Measurements from ENCODE around the gene CLTA. TPM values are rescaled to one million over a fixed set of nuclear protein-coding genes. Genes with fewer than 3 reads are reported as not detected.
A peak's percentile ranks its signal among the peaks of the same experiment; 100 is the strongest.
"Not testable (repeated sequence)": the region's sequence is repeated elsewhere in the genome, so short reads cannot be mapped to it uniquely, and the experiment has no call there.

The CLTA gene
- total RNA-seq, 2 donors from 2014 or later: 69.3 to 166 TPM

DNA sequence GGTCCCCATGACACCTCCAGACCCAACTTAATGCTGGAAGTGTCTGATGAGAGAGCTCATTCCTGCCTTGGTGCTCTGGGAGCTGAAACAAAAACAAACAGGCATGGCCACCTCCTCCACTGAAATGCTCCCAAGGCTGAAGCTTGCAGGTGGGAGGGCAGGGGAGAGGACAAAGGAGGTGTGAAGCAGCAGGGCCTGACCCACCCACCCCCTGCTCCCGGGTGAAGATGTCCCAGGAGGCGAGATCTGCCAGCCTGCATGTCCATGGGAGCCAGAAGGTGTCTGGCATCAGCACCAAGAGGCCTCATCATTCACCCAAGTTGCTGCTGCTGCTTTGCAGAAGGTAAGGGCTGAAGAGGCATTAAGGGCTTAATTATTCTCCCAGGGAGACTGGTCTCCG lies 25.7 kb upstream of the CLTA start:
- Mint-ChIP-seq H3K4me3 (peak overlapping the region; percentile 74), H3K9me3 (no peaks in the 10 kb centered on the region), H3K36me3 (ENCODE audit: low read depth) (no peaks in the 10 kb centered on the region), H3K27me3 (no peaks in the 10 kb centered on the region), H3K27ac (no peak overlapping the region), H3K4me1 (peaks cover 7% of the 10 kb centered on the region)
- no peak for ATAC-seq (replicated peaks)

DNA sequence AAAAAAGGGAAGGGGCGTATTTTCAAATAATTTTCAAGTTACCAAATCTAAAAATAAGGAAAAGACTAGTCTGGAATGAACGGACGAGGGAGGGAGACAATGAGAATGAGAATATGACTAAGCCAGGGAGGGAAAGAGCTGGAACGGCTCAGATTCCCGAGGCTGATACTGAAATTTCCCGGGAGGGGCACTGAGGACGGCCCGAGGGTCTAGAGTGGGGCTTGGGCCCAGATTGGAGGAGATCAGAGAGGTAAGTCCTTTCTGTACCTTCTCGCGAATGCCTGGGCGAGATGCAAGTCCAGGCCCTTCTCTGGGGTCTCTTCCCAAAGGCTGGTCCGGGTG lies 24.9 kb upstream of the CLTA start:
- no peak for ATAC-seq (replicated peaks)
- H3K27ac Mint-ChIP-seq: no peak overlapping the region

DNA sequence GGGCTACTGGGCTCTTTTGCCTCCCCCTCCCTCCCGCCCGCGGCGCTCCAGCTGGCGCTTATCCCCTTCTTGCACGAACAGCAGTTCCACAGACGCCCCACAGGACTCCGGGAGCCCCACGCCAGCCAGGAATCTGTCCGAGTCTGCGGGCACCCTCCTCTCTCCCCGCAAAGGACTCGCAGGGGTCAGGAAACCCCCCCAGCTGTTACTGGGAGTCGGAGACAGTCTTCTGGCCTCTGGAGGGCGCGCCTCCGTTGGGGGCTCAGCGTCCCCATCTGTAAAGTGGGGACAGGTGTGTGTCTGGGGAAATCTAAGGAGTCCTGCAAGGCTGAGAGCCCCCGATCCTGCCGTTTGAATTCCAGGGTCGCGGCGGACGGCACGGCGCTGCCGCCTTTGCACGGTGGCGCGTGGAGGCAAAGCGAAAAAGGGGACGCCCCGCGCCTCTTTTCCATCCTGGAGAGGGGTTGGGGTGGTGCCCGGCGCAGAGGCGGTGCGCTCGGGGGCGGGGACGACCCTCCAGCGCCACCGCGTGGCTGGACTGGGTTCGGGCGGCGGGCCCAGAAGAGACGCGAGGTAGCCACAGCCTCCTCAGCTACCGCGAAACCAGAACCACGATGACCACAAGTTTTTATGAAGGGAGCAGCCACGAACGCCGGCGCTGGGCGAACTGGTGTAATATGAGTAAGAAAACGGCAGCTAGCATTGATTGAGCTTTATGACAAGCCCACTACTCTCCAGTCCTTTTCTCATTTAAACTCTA lies 24.4 kb upstream of the CLTA start:
- ATAC-seq (replicated peaks): peak; percentile 97
- Mint-ChIP-seq H3K27ac (no peak overlapping the region), H3K36me3 (ENCODE audit: low read depth) (no peaks in the 10 kb centered on the region), H3K4me3 (peak overlapping the region; percentile 74), H3K4me1 (peaks cover 2% of the 10 kb centered on the region), H3K9me3 (no peaks in the 10 kb centered on the region), H3K27me3 (no peaks in the 10 kb centered on the region)

More for the DNA sequence above, 24.9 kb upstream of the CLTA start:
- no peaks in the 10 kb centered on the region for H3K27me3 Mint-ChIP-seq
- H3K4me3 Mint-ChIP-seq: peak overlapping the region; percentile 74
- H3K36me3 Mint-ChIP-seq (ENCODE audit: low read depth): no peaks in the 10 kb centered on the region
- no peaks in the 10 kb centered on the region for H3K9me3 Mint-ChIP-seq
- H3K4me1 Mint-ChIP-seq: peaks cover 7% of the 10 kb centered on the region

DNA sequence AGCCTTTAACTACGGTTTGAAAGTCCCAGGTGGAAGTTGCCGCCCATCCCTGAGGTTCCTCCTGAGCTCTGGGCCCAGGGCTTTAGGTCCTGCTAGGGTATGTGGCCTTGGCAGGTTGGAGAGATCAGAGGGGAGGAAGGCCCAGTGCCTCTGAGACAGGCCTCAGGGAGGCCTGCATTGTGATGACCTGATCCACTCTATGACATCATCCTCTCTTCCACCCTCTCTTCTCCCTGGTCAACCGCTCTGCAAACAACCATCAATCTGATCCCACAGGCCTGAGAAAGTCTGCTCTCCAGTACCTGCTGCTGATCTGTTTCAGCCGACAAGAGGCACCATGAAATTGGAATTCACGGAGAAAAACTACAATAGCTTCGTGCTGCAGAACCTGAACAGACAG lies 21.6 kb upstream of the CLTA start, which contains the start of gene CCIN:
Gene CCIN (plus strand): TSS at position 223 of the 400 bp plus-strand sequence. CDS start 115 bp downstream, at position 338.
- Mint-ChIP-seq H3K36me3 (ENCODE audit: low read depth) (no peaks in the 10 kb centered on the region), H3K27me3 (no peaks in the 10 kb centered on the region), H3K4me1 (no peaks in the 10 kb centered on the region), H3K27ac (no peak within 1 kb of the TSS), H3K4me3 (no peak within 1 kb of the TSS), H3K9me3 (no peaks in the 10 kb centered on the region)
- no peak for ATAC-seq (replicated peaks)

DNA sequence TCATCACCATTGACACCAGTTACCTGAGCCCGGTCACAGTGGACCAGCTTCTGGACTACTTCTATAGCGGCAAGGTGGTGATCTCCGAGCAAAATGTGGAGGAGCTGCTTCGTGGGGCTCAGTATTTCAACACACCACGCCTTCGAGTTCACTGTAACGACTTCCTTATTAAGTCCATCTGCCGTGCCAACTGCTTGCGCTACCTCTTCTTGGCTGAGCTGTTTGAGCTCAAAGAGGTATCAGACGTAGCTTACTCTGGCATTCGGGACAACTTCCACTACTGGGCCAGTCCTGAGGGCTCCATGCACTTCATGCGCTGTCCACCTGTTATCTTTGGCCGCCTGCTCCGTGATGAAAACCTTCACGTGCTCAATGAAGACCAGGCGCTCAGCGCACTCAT lies 21.0 kb upstream of the CLTA start:
- Mint-ChIP-seq H3K4me3 (no peak overlapping the region), H3K36me3 (ENCODE audit: low read depth) (no peaks in the 10 kb centered on the region), H3K9me3 (no peaks in the 10 kb centered on the region), H3K27ac (no peak overlapping the region), H3K27me3 (no peaks in the 10 kb centered on the region), H3K4me1 (no peaks in the 10 kb centered on the region)
- no peak for ATAC-seq (replicated peaks)

DNA sequence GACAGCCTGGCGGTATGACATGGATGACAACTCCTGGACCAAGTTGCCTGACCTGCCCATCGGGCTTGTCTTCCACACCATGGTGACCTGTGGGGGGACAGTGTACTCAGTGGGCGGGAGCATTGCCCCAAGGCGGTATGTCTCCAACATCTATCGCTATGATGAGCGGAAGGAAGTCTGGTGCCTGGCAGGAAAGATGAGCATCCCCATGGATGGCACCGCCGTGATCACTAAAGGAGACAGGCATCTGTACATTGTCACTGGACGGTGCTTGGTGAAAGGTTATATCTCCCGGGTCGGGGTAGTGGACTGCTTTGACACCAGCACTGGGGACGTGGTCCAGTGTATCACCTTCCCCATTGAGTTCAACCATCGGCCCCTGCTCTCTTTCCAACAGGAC lies 20.2 kb upstream of the CLTA start:
- Mint-ChIP-seq H3K27me3 (peaks cover 4% of the 10 kb centered on the region), H3K36me3 (ENCODE audit: low read depth) (no peaks in the 10 kb centered on the region), H3K9me3 (no peaks in the 10 kb centered on the region), H3K4me1 (no peaks in the 10 kb centered on the region), H3K4me3 (no peak overlapping the region), H3K27ac (no peak overlapping the region)
- ATAC-seq (replicated peaks): no peak

DNA sequence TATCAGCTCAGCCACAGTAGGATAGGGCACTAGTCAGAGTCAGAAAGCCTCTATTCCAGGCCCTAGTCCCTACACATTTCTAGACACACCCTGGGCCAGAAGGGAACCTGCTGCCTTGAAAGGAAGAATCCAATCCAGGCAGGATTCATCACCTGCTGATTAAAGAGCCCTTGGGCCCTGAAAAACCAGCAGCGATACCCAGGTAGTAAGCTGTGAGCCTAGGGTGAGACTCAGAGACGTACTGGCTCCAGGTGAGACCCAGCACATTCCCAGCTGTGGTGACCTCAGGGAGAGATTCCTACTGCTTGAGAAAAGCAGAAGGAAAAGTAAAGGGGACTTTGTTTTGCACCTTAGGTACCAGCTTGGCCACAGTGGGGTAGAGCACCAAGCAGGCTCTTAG lies 16.9 kb upstream of the CLTA start:
- Mint-ChIP-seq H3K36me3 (ENCODE audit: low read depth) (no peaks in the 10 kb centered on the region), H3K4me1 (no peaks in the 10 kb centered on the region), H3K27ac (no peak overlapping the region), H3K9me3 (no peaks in the 10 kb centered on the region), H3K27me3 (peaks cover 4% of the 10 kb centered on the region), H3K4me3 (no peak overlapping the region)
- no peak for ATAC-seq (replicated peaks)

DNA sequence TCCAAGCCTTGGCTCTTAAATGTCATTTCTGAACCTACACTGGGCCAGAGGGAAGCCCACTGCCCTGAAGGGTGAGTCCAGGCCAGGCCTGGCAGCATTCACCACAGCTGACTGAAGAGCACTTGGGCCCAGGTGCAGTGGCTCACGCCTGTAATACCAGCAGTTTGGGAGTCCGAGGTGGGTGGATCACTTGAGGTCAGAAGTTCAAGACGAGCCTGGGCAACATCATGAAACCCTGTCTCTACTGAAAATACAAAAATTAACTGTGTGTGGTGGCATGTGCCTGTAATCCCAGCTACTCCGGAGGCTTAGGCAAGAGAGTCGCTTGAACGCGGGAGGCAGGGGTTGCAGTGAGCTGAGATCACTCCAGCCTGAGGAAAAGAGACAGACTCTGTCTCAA lies 16.4 kb upstream of the CLTA start:
- Mint-ChIP-seq H3K27me3 (peaks cover 4% of the 10 kb centered on the region), H3K27ac (no peak overlapping the region), H3K4me1 (no peaks in the 10 kb centered on the region), H3K9me3 (no peaks in the 10 kb centered on the region), H3K4me3 (no peak overlapping the region), H3K36me3 (ENCODE audit: low read depth) (no peaks in the 10 kb centered on the region)
- no peak for ATAC-seq (replicated peaks)

DNA sequence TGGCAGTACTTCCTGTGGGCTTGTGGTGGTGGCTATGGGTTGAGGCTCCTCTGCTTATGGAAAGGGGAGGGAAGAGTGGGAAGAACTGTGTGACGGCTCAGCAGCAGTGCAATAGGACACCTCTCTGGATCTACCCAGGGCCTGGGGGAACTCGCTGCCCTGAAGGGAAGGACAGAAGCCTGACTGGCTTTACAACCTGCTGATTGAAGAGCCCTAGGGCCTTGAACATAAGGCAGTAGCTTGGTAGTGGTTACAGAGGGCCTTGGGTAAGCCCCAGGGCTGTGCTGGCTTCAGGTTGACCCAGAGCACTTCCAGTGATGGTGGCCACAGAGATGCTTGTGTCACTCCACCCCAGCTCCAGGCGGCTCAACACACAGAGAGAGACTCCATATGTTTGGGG lies 16.0 kb upstream of the CLTA start:
- no peak overlapping the region for H3K27ac Mint-ChIP-seq
- H3K4me1 Mint-ChIP-seq: no peaks in the 10 kb centered on the region
- peaks cover 4% of the 10 kb centered on the region for H3K27me3 Mint-ChIP-seq
- H3K9me3 Mint-ChIP-seq: no peaks in the 10 kb centered on the region
- ATAC-seq (replicated peaks): no peak
- no peak overlapping the region for H3K4me3 Mint-ChIP-seq
- H3K36me3 Mint-ChIP-seq (ENCODE audit: low read depth): no peaks in the 10 kb centered on the region

DNA sequence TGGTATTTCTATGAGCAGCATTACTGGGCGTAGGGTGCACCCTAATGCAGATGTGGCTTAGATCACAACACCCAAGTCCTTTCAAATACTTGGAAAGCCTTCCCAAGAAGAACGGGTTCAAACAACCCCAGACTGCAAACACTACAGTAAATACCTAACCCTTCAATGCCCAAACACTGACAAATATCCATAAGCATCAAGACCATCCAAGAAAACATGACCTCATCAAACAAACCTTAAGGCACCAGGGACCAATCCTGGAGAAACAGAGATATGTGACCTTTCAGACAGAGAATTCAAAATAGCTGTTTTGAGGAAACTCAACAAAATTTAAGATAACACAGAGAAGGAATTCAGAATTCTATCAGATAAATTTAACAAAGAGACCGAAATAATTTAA lies 15.5 kb upstream of the CLTA start:
- not testable (repeated sequence) for H3K4me3 Mint-ChIP-seq; H3K9me3 Mint-ChIP-seq; H3K27ac Mint-ChIP-seq; H3K27me3 Mint-ChIP-seq; ATAC-seq (replicated peaks); H3K36me3 Mint-ChIP-seq (ENCODE audit: low read depth); H3K4me1 Mint-ChIP-seq

DNA sequence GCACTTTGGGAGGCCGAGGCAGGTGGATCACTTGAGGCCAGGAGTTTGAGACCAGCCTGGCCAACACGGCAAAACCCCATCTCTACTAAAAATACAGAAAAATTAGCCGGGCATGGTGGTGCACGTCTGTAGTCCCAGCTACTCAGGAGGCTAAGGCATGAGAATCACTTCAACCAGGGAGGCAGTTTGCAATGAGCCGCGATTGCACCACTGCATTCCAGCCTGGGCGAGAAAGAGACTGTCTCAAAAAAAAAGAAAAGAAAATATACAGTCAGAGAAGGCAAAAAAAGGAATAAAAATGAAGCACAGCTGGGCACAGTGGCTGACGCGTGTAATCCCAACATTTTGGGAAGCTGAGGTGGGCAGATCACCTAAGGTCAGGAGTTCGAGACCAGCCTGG lies 14.2 kb upstream of the CLTA start:
- H3K27ac Mint-ChIP-seq; H3K4me3 Mint-ChIP-seq; H3K36me3 Mint-ChIP-seq (ENCODE audit: low read depth); ATAC-seq (replicated peaks); H3K27me3 Mint-ChIP-seq; H3K9me3 Mint-ChIP-seq; H3K4me1 Mint-ChIP-seq: not testable (repeated sequence)

DNA sequence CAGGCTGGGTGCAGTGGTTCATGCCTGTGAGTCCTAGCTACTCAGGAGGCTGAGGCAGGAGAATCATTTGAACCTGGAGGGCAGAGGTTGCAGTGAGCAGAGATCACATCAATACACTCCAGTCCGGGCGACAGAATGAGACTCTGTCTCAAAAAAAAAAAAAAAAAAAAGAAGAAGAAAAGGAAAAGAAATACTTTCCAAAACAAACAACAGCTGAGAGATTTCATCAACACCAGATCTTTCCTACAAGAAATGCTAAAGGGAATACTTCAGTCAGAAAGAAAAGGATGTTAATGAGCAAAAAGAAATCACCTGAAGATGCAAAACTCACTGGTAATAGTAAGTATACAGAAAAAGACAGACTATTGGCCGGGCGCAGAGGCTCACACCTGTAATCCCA lies 13.2 kb upstream of the CLTA start:
- Mint-ChIP-seq H3K9me3 (no peaks in the 10 kb centered on the region), H3K4me3 (no peak overlapping the region), H3K4me1 (no peaks in the 10 kb centered on the region), H3K27me3 (peaks cover 4% of the 10 kb centered on the region), H3K27ac (peak overlapping the region; percentile 36), H3K36me3 (ENCODE audit: low read depth) (no peaks in the 10 kb centered on the region)
- no peak for ATAC-seq (replicated peaks)

DNA sequence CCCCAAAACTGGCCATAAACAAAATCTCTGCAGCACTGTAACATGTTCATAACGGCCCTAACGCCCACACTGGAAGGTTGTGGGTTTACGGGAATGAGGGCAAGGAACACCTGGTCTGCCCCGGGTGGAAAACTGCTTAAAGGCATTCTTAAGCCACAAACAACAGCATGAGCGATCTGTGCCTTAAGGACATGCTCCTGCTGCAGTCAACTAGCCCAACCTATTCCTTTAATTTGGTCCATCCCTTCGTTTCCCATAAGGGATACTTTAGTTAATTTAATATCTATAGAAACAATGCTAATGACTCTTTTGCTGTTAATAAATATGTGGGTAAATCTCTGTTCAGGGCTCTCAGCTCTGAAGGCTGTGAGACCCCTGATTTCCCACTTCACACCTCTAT lies 10.5 kb upstream of the CLTA start:
- not testable (repeated sequence) for ATAC-seq (replicated peaks); H3K36me3 Mint-ChIP-seq (ENCODE audit: low read depth); H3K4me1 Mint-ChIP-seq; H3K9me3 Mint-ChIP-seq; H3K27me3 Mint-ChIP-seq; H3K4me3 Mint-ChIP-seq; H3K27ac Mint-ChIP-seq

DNA sequence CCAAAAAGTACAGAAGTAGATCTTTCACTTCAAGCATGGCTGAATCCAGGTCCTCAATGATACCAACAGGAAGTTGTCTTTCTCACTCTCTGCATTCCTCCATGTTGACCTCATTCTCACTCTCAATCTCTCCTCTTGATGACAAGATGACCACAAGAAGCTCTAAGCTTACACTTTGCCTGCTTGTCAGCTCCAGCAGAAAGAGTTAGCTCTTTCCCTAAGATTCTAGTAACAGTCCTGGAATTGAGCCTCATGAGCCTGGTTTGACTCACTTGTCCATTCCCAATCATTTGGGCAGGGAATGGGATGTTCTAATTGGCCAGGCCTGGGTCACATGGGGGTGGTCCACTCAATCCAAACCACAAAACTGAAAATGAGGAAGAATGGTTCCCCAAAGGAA lies 3.3 kb upstream of the CLTA start:
- no peaks in the 10 kb centered on the region for H3K27me3 Mint-ChIP-seq
- peaks cover 8% of the 10 kb centered on the region for H3K4me1 Mint-ChIP-seq
- no peak overlapping the region for H3K4me3 Mint-ChIP-seq
- H3K36me3 Mint-ChIP-seq (ENCODE audit: low read depth): no peaks in the 10 kb centered on the region
- no peak for ATAC-seq (replicated peaks)
- no peaks in the 10 kb centered on the region for H3K9me3 Mint-ChIP-seq
- H3K27ac Mint-ChIP-seq: no peak overlapping the region

DNA sequence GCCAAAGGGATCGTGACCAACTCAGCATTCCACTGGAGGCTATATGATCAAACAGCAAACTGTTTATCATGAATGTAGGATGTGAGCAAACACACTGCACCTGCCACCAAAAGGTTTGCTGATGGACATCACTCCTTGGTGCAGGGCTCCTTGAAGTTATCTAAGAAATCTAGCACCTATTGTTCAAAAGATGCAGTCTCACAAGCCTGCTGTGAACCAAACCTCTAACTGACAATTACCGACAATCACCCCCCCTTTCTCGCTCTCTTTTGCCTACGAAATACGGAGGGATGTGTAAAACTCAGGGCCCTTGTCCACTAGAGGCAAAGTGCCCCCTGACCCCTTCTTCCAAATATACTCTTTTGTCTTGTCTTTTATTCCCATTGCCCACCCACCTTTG lies 2.5 kb upstream of the CLTA start:
- peaks cover 15% of the 10 kb centered on the region for H3K4me1 Mint-ChIP-seq
- ATAC-seq (replicated peaks): no peak
- H3K9me3 Mint-ChIP-seq: no peaks in the 10 kb centered on the region
- no peak overlapping the region for H3K27ac Mint-ChIP-seq
- peaks cover 4% of the 10 kb centered on the region for H3K36me3 Mint-ChIP-seq (ENCODE audit: low read depth)
- no peaks in the 10 kb centered on the region for H3K27me3 Mint-ChIP-seq
- no peak overlapping the region for H3K4me3 Mint-ChIP-seq

DNA sequence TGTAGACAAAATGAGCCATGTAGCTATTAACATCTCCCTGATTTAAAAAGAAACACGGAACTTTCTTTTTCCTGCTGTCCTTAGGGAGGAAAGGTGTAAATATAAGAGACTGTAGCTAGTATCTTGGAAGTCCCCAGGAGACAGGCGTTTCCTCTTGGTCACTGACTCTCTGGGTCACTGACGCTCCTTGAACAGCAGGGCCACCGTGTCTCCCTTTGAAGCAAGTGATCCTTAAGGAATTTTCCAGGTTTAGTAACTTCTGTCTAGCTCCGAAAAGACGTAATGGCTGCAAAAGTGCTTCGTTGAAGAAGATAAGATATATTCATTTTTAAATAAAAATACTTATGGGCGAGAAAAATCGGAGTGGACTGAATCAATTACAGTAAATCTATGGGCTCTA lies 745 bp upstream of the CLTA start:
- no peaks in the 10 kb centered on the region for H3K27me3 Mint-ChIP-seq
- peak overlapping the region; percentile 94 for H3K27ac Mint-ChIP-seq
- H3K4me3 Mint-ChIP-seq: peak overlapping the region; percentile 95
- no peaks in the 10 kb centered on the region for H3K9me3 Mint-ChIP-seq
- H3K4me1 Mint-ChIP-seq: peaks cover 33% of the 10 kb centered on the region
- no peak for ATAC-seq (replicated peaks)
- peaks cover 22% of the 10 kb centered on the region for H3K36me3 Mint-ChIP-seq (ENCODE audit: low read depth)

Data from activated T-helper 17 cell treated with anti-CD3 and anti-CD28 coated beads, Interleukin-2, amount 50 U/mL, for 72 hours (primary cell).